NOMO-1 treated with DMSO at 0.1 percent for 48 hours (cell line): ENCODE measurements around the gene CPPED1.
"Not testable (repeated sequence)": the region's sequence is repeated elsewhere in the genome, so short reads cannot be mapped to it uniquely, and the experiment has no call there.

Source experiments
- DNase-seq: peaks from one replicate; lab custom pipeline; 2025; ENCODE audit not compliant: unreplicated experiment; lab: John Stamatoyannopoulos, UW

The CPPED1 gene

GRCh38 chr16:12802048-12802447, 1.6 kb downstream of the CPPED1 start:
- no peak for DNase-seq

GRCh38 chr16:12801511-12802042, 2.1 kb downstream of the CPPED1 start:
- peak; percentile 87 for DNase-seq

- DNase-seq = no peak
These were observed 2.9 kb downstream of the CPPED1 start for GRCh38 chr16:12800817-12801216.

- not testable (repeated sequence) for DNase-seq
These were observed 3.7 kb downstream of the CPPED1 start for GRCh38 chr16:12799996-12800395.

GRCh38 chr16:12798846-12799245, 4.8 kb downstream of the CPPED1 start:
- no peak for DNase-seq

GRCh38 chr16:12798171-12798570, 5.5 kb downstream of the CPPED1 start:
- no peak for DNase-seq

GRCh38 chr16:12796498-12796897, 7.2 kb downstream of the CPPED1 start:
- no peak for DNase-seq

- no peak for DNase-seq
These were observed 8.9 kb downstream of the CPPED1 start for GRCh38 chr16:12794486-12795387.

- DNase-seq = no peak
These were observed 9.8 kb downstream of the CPPED1 start for GRCh38 chr16:12793865-12794240.

- no peak for DNase-seq
These were observed 10.4 kb downstream of the CPPED1 start for GRCh38 chr16:12793120-12793864.

GRCh38 chr16:12792528-12792927, 11.2 kb downstream of the CPPED1 start:
- DNase-seq = not testable (repeated sequence)

- no peak for DNase-seq
These were observed 12.3 kb downstream of the CPPED1 start for GRCh38 chr16:12791340-12791739.

- no peak for DNase-seq
These were observed 14.9 kb downstream of the CPPED1 start for GRCh38 chr16:12788758-12789157.

GRCh38 chr16:12786081-12786480, 17.6 kb downstream of the CPPED1 start:
- no peak for DNase-seq

- DNase-seq = no peak
These were observed 19.6 kb downstream of the CPPED1 start for GRCh38 chr16:12784076-12784475.

GRCh38 chr16:12781777-12782176, 21.9 kb downstream of the CPPED1 start:
- DNase-seq = no peak

- no peak for DNase-seq
These were observed 23.2 kb downstream of the CPPED1 start for GRCh38 chr16:12780467-12780866.

GRCh38 chr16:12778726-12779125, 25.0 kb downstream of the CPPED1 start:
- DNase-seq = no peak

GRCh38 chr16:12775656-12776236, 27.9 kb downstream of the CPPED1 start:
- no peak for DNase-seq

- no peak for DNase-seq
These were observed 30.5 kb downstream of the CPPED1 start for GRCh38 chr16:12773221-12773620.

- no peak for DNase-seq
These were observed 32.3 kb downstream of the CPPED1 start for GRCh38 chr16:12771341-12771798.
